ENCODE measurements around the gene SYT13.
"Not testable (repeated sequence)": the region's sequence is repeated elsewhere in the genome, so short reads cannot be mapped to it uniquely, and the experiment has no call there.

SYT13 gene

GRCh38 chr11:45274206-45274605 lies 11.9 kb downstream of the SYT13 start:
- no peak for DNase-seq (ENCODE audit: low spot score)

DNA sequence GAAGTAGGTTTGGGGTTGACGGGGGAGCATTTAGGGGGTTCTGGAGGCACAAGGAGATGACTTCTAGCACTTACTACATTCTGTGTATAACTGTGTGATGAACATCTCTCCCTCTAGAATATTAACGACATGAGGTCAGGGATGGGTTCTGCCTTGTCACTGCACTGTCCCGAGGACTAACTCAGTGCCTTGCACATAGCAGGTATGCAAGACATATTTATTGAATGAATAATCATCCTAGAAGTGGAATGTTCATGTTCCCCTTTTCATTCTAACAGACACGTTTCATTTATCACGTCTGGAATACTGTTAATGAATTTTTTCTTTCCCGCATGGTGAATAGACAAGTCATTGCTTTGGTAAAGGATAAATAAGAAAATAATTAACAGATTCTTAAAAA lies 12.6 kb downstream of the SYT13 start:
- DNase-seq (ENCODE audit: low spot score) = no peak

DNA sequence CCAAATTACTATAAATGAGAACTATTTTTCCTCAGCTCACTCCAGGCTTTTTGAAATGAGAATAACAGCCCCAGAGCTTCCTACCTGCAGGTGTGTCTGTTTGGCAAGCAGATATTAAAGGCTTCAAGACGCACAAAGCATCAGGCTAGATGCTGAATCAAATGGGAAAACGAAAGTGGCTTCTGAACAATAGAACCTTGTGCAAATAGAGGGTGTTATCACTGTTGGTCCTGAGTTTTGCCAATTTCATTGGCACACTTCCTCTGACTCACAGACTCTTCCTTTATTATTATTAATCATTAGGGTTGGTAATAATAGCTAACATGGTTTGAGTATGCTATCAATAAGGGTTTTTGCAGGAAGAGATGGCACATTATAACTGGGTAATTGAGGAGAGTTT lies 13.4 kb downstream of the SYT13 start:
- no peak for DNase-seq (ENCODE audit: low spot score)

DNA sequence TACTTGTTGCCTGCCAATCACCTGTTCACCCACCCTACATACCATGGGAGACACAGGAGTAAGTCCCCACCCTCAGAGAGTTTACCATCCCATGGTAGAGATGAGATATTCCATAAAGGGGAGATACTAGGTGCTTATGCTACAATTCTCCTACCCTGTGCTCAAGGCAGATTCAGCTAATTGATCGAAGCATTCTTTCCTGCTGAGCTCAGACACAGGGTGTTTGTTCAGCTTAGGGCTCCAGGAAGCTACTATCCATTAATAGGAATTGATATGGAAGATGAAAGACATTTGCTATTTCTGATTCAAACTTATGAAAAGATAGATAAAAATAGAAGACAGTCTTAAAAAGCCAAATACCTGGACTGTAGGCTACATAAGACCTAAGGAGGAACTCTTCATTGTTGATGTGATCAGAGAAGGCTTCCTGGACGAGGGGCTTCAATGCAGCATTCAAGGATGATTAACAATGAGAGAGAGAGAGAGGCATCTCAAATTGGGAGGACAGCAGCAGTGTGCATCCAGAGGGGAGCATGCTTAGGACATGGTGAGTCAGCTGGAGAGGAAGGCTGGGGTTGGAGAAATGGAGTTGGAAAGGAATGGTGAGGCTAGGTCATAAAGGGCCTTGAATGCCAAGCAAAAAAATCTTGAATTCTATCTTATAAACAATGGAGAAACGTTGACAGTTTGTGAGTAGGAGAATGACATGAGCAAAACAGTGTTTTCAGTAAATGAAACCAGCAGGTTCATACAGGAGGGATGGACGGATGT lies 15.0 kb downstream of the SYT13 start:
- no peak for DNase-seq (ENCODE audit: low spot score)

GRCh38 chr11:45269678-45270077 lies 16.5 kb downstream of the SYT13 start:
- DNase-seq (ENCODE audit: low spot score) = no peak

DNA sequence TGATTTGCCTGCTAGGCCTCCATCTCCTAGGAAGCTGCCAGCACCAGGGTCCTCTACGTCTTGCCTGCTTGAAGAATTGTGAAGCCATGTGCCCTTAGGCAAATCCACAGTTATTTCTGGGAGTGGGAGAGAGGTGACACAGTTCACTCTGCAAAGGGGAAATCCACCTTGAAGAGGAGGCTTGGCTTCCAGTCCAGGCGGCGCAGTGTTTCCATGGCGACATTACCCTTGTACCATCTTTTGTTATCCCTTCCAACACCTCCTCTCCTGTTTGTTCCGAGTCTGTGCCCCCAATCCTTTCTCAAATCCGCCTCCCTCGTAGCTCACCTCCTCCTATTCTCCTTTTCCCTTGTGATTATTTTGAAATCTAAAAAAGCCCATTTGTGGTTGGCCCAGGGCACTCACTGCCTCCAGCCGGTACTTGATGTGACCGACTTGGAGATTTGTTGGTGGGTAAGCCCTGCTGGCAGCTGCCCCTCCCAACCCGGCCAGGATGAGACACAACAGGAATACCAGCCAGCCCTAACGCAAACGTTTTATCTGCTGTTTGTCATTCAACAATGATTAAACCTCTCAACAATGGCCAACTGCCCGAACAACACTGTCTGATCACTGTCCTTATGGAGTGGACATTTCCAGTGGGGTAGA lies 18.4 kb downstream of the SYT13 start:
- no peak for DNase-seq (ENCODE audit: low spot score)

DNA sequence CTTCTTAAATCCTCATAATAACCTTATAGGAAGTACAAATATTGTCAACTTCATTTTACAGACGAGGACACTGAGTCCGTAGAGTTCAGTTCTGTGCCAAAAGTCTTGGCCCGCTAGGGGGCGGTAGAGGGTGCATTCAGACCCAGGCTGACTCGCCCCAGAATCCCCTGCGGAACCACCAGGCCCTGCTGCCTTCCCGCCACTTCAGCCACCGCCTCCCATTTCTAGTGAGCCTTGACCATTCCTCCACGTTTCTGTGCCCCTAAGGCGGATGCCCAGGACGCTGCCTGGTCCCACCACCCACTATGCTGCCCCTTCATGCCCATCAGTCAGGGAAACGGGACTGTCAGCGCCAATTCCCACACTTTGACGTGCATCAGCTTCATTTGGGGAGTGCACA lies 19.1 kb downstream of the SYT13 start:
- DNase-seq (ENCODE audit: low spot score) = no peak

DNA sequence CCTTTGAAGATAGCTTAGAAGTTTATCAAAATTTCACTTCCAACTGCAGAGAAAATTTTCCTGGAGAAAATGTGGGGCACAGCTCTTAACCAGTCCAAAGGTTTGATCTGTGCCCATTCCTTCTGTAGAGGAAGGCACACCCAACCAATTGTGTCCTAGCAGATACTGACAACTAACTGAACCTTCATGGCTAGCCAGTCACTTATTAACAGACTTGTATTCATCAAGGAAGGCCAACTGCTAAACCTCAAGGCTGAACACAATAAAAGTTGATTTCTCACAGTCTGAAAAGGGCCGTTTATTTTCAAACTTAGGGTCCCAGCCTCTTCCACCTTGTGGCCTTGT lies 19.5 kb downstream of the SYT13 start:
- DNase-seq (ENCODE audit: low spot score) = no peak

- no peak for DNase-seq (ENCODE audit: low spot score)
Observed at GRCh38 chr11:45265969-45266675, 20.0 kb downstream of the SYT13 start.

DNA sequence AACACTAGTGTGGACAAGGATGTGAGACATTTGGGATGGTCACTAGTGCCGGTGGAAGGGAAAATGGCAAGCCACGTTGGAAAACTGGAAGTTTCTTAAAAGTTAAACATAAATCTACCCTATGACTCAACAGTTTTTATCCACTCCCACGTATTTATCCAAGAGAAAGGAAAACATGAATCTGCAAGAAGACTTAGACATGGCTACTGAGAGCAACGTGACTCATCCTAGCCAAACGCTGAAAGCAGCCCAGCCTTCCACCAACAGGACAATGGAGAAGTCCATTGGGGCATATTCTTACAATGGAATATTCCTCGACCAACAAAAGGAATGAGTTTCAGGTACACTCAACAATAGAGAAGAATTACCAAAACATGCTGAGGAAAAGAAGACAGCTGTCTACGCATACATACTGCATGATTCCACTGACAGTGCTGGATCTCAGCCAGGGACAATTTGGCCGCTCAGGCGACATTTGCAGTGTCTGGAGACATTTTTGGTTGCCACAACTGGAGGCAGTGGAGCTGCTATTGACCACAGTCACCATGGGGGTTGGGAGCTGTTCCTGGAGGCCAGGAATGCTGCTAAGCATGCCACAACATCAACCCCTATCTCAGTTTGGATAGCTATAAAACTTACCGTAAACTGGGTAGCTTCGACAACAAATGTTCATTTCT lies 21.2 kb downstream of the SYT13 start:
- no peak for DNase-seq (ENCODE audit: low spot score)

- DNase-seq (ENCODE audit: low spot score) = no peak
Observed at GRCh38 chr11:45263773-45264172, 22.4 kb downstream of the SYT13 start.

DNA sequence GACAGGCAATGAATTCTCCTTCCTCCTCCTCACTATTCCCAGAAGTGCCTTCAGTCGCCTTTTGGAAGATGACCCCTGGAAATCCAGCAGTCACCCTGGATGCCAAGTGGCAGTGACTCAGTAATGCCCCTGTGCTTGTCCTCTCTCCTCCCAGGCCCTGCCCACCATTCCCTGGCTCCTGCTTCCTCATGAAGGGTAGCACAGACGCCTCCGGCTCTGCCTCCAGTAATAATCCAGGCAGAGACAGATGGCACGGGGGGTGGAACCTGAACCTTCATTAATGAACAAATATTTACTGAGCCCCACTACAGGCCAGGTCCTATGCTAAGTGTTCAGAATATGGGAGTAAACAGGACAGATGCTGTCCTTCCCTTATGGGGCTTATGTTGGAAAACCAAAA lies 23.2 kb downstream of the SYT13 start:
- no peak for DNase-seq (ENCODE audit: low spot score)

DNA sequence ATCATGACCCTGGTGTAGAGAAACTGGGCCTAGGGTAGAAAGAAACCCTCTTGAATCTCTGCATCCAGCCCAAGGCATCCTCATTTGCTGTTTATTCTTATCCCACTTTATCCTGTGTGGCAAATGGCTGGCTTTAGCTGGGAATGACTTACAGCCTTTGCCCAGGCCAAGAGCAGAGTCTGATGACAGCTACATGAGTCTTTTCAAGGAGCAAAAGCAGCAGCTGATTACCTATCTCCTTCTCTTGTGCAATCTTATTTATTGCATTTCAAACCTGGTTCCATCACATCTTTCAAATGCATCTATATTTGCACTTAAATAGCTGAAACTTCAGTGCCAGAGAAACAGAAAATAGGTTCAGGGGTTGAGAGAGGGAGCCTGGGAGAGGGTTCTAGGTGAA lies 26.1 kb downstream of the SYT13 start:
- DNase-seq (ENCODE audit: low spot score) = no peak

GRCh38 chr11:45259592-45259991 lies 26.5 kb downstream of the SYT13 start:
- DNase-seq (ENCODE audit: low spot score) = no peak

- DNase-seq (ENCODE audit: low spot score) = no peak
Observed at GRCh38 chr11:45258982-45259530, 27.1 kb downstream of the SYT13 start.

DNA sequence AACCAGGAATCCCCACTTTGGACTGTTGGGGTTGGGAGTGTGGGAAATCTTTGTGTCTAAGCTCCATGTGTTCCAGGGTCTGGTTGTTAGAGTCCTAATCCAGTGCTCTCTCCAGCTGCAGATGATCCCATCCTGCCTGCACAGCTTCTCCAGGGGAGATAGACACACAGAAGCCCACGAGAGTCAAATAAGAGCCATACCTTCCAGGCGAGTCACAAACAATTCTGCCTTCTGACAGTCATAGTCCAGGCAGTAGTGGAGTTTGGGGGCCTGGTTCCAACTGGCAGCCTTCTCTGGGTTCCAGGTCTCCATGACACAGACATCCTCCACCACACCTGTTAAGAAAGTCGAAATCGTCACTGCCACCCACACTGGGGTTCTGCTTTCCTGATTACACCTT lies 32.1 kb downstream of the SYT13 start:
- DNase-seq (ENCODE audit: low spot score) = no peak

- no peak for DNase-seq (ENCODE audit: low spot score)
Observed at GRCh38 chr11:45253640-45254039, 32.5 kb downstream of the SYT13 start.

DNA sequence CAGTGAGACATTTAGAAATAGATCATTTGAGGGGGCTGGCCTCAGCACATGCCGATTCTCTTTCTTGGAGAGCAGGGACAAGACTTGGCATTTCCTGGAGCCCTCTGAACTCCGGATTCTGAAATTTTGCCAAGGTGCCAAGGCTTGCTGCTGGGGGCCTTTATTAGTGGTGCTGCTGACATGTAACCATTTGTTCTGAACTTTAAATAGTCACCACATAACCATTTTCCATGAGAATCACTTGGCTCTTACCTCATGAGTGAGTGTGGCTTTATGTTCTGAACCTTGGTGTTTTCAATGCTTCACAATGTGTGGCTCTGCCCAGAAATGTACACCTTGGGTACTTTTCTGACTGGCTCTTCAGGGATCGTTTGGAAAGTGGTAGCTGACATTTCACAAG lies 33.3 kb downstream of the SYT13 start:
- DNase-seq (ENCODE audit: low spot score) = no peak

- peak; percentile 59 for DNase-seq (ENCODE audit: low spot score)
Observed at GRCh38 chr11:45252134-45252856, 33.8 kb downstream of the SYT13 start.

DNA sequence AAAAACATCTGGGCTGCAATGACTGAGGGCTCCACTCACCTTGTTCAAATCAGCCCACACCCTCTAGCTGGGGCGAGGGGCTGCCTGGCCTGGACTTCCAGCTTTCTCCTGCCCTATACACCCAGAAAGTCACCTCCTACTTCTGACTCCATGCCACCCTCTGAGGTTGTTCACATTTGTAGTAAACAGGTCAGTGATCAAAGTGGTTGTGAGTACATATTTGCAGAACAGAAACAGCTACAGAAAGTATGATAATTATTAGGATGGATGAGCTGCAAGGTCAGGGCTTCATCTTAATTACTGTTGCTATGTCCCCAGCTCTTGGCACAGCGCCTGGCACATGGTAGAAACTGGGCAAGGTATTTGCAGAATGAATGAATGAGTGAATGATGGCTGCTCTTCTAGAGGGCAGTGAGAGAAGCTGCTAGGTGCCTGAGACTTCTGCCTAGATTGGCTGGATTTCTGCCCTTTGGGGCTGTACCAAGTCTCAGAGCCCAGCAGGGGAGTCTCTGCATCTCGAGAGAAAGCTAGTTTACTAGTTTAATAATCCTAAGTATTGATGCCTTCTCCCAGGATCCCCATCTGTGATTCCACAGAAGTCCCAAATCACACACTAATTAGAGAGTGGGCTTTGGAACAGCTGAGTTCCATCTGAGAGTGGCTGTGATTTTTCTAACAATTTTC lies 36.0 kb downstream of the SYT13 start:
- no peak for DNase-seq (ENCODE audit: low spot score)

DNA sequence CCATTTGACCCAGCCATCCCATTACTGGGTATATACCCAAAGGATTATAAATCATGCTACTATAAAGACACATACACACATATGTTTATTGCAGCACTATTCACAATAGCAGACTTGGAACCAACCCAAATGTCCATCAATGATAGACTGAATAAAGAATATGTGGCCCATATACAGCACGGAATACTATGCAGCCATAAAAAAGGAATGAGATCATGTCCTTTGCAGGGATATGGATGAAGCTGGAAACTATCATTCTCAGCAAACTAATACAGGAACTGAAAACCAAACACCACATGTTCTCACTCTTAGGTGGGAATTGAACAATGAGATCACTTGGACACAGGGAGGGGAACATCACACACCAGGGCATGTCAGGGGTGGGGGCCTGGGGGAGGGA lies 36.8 kb downstream of the SYT13 start:
- not testable (repeated sequence) for DNase-seq (ENCODE audit: low spot score)
